ENCODE measurements around the gene BUD31. TPM values are rescaled to one million over a fixed set of nuclear protein-coding genes. Genes with fewer than 3 reads are reported as not detected.
A peak's percentile ranks its signal among the peaks of the same experiment; 100 is the strongest.

BUD31 gene
- total and polyA plus RNA-seq, 9 of the 15 experiments (the other 6 are each of a cell fraction or from before 2014, with no cell fraction given), result 105 to 342 (median 247) TPM

GRCh38 chr7:99396418-99397296 lies 12.1 kb upstream of the BUD31 start:
- Histone ChIP-seq H3K4me1 (replicated peaks in 1 of 2; ENCODE audit: control insufficient read depth in 2 of 2, insufficient read depth in 2 of 2, low read length in 2 of 2) (peaks cover 0 to 29% of the 10 kb centered on the region in 2 experiments; a peak in 2 of 5 replicates), H3K9me1 (ENCODE audit: control insufficient read depth, insufficient read depth, low read length) (no peaks in the 10 kb centered on the region), H4K20me1 (replicated peaks; ENCODE audit: control insufficient read depth, insufficient read depth, low read length) (peaks cover 28% of the 10 kb centered on the region; the same call in 1 of the 2 replicates), H3K9ac (ENCODE audit: insufficient read depth in 1 of 2, low read depth in 2 of 2, low read length in 2 of 2) (no peak overlapping the region), H3K27ac (ENCODE audit: extremely low read depth, low read depth, low read length) (no peak overlapping the region), H3K79me2 (ENCODE audit: control insufficient read depth, insufficient read depth, low read length) (no peaks in the 10 kb centered on the region), H2AFZ (ENCODE audit: low read depth, low read length) (no peak overlapping the region), H3K4me2 (ENCODE audit: insufficient read depth, low read length) (no peak overlapping the region), H3K27me3 (ENCODE audit: control insufficient read depth in 2 of 2, insufficient read depth in 2 of 2, low read length in 2 of 2) (no peaks in the 10 kb centered on the region), H3K36me3 (ENCODE audit: control insufficient read depth, insufficient read depth, low read length) (peaks cover 97% of the 10 kb centered on the region), H3K9me3 (replicated peaks; ENCODE audit: control insufficient read depth, insufficient read depth, low read depth, low read length) (no peaks in the 10 kb centered on the region), H3K4me3 (no peak overlapping the region)
- ATAC-seq (no peak), DNase-seq (ENCODE audit: extremely low read depth in 1 of 4, low spot score in 3 of 4) (no peak), FAIRE-seq (no peak)
- WGBS (ENCODE audit: insufficient coverage, low coverage, missing lambda C conversion rate), result 87% methylated on average over 18 of the region's 21 CpGs
- in situ Hi-C loops (cut with MboI), result no loop called here
- ChIA-PET CTCF (ENCODE audit: low intra/inter-chr PET ratio) (no interaction called here), POLR2A (interaction anchor here (0.6 to 1.8 kb wide), 3 partner anchors 9 to 223 kb away, joined by 3 to 7 read pairs (median 3); no protein-coding TSS in a partner anchor)
- intact Hi-C loops (cut with micrococcal nuclease), result no loop called here
- no TSS peak for BruUV-seq (replicated peaks)
- TF ChIP-seq ZNF740 (CRISPR knock-in tag; IDR thresholded peaks at IDR 0.05) (0 out of 2 replicates have a peak, but pooled peaks have one; percentile 25), ZNF740 (tag; IDR thresholded peaks at IDR 0.05) (0 out of 4 replicates have a peak, but pooled peaks of 1 of the 2 experiments have one; percentile 50), POLR2AphosphoS5 (IDR thresholded peaks at IDR 0.05; ENCODE audit: control insufficient read depth, insufficient read depth, low read depth, low read length) (no peak; the same call in 1 of the 2 replicates), POLR2A (conservative IDR thresholded peaks at IDR 0.05) (peak; percentile 72), SMARCA4 (IDR thresholded peaks at IDR 0.05) (no peak), CBFA2T3 (IDR thresholded peaks at IDR 0.05) (no peak), POLR2B (IDR thresholded peaks at IDR 0.05; ENCODE audit: low read depth, partially characterized antibody) (peak; percentile 30), PML (IDR thresholded peaks at IDR 0.05; ENCODE audit: low read length) (peak; percentile 59; the same call in 1 of the 2 replicates), ZNF347 (CRISPR knock-in tag; IDR thresholded peaks at IDR 0.05; ENCODE audit: low read depth) (no peak), POLR2AphosphoS2 (IDR thresholded peaks at IDR 0.05; ENCODE audit: low read length) (peak; percentile 35; the same call in 1 of the 2 replicates), POLR2G (IDR thresholded peaks at IDR 0.05; ENCODE audit: low read depth, low read length) (peak; percentile 71), ARNT (IDR thresholded peaks at IDR 0.05) (no peak), SUPT5H (IDR thresholded peaks at IDR 0.05) (peak; percentile 67), SMAD2 (IDR thresholded peaks at IDR 0.05; ENCODE audit: low read depth, low read length) (no peak), RBFOX2 (IDR thresholded peaks at IDR 0.05; ENCODE audit: low read depth, low read length) (peak; percentile 29), RAD51 (IDR thresholded peaks at IDR 0.05; ENCODE audit: borderline replicate concordance, low read depth) (no peak), RBM22 (IDR thresholded peaks at IDR 0.05; ENCODE audit: low read depth, low read length, poor library complexity, severe bottlenecking) (peak; percentile 74), DLX4 (CRISPR knock-in tag; IDR thresholded peaks at IDR 0.05) (no peak), JUND (IDR thresholded peaks at IDR 0.05; ENCODE audit: borderline replicate concordance, low read depth, low read length) (no peak), JUND (tag; IDR thresholded peaks at IDR 0.05; ENCODE audit: borderline replicate concordance, low read depth, low read length) (no peak), ZNF3 (CRISPR knock-in tag; IDR thresholded peaks at IDR 0.05) (0 out of 2 replicates have a peak, but pooled peaks have one; percentile 9), USF1 (CRISPR knock-in tag; IDR thresholded peaks at IDR 0.05) (no peak)
